Renal pelvis (tissue), 12 donors: ENCODE measurements around the gene RIPPLY2. TPM values are rescaled to one million over a fixed set of nuclear protein-coding genes. Genes with fewer than 3 reads are reported as not detected.
"Not testable (repeated sequence)": the region's sequence is repeated elsewhere in the genome, so short reads cannot be mapped to it uniquely, and the experiment has no call there.

Source experiments
- DNase-seq: peaks from one replicate; pipeline ENCODE4 v3.0.0-alpha.2; 2013
- long read RNA-seq, 16 experiments: transcript quantifications; one replicate each; lab custom pipeline, GENCODE V29; 2026
- polyA plus RNA-seq, 3 donors: library from polyadenylated mRNA; unstranded; fragments of 120-200 nt; gene quantifications; one replicate each; pipeline ENCODE4 v1.2.1, GENCODE V29; 2013; ENCODE audit not compliant: insufficient read length in 3 of 3

RIPPLY2 gene, protein sequence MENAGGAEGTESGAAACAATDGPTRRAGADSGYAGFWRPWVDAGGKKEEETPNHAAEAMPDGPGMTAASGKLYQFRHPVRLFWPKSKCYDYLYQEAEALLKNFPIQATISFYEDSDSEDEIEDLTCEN
- not detected for polyA plus RNA-seq
- long read RNA-seq, donor 1, result 0 reads
- long read RNA-seq, donor 2, result 0 reads
- long read RNA-seq, donor 3, result 0 reads
- long read RNA-seq, donor 4, result 0 reads
- long read RNA-seq, donor 5, result 0 reads
- long read RNA-seq, donor 6, result 0 reads
- long read RNA-seq, donor 7, result 0 reads
- long read RNA-seq, donor 8, result 0 reads
- long read RNA-seq, donor 9, result 0 reads
- long read RNA-seq, donor 10, result 0 reads
- long read RNA-seq, donor 11, result 0 reads
- long read RNA-seq, donor 12, result 0 reads
- long read RNA-seq, donor 13, result 0 reads
- long read RNA-seq, donor 14, result 0 reads
- long read RNA-seq, donor 15, result 0 reads
- long read RNA-seq, donor 16, result 0 reads

DNA sequence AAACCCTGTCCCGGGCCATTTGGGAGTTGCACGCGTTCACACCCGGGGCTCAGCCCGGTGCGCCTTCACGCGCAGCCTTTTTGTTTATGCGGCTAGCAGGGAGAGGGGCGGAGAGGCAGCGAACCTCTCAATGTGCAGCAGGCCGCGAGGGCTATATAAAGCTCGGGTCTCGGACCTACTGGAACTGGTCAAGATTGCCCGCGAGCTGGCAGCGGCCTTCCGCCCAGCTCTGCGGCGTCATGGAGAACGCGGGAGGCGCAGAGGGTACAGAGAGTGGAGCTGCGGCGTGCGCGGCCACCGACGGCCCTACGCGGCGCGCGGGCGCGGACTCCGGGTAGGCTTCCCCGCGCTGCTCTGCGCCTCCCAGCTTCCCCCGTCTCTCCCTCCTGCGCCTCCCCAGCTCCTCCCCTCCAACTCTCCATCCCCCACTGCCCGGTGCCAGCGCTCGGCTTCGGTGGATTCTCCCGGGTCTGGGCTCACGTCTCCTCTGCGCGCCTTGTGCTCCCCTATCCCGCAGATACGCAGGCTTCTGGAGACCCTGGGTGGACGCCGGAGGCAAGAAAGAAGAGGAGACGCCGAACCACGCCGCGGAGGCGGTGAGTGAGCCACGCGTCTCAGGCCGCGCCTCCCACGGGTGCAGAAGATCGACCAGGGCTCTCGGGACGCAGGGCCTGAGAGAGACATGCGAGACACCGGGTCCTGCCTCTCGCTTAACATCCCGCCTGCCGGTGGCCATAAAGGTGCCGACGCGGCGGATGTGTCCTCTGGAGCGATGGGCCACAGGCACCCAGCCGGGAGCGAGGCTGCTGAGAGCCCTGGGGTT is at the start of gene RIPPLY2:
Gene RIPPLY2 (plus strand): TSS at position 183 of the 823 bp plus-strand sequence. CDS start 57 bp downstream, at position 240.
- no peak for DNase-seq

DNA sequence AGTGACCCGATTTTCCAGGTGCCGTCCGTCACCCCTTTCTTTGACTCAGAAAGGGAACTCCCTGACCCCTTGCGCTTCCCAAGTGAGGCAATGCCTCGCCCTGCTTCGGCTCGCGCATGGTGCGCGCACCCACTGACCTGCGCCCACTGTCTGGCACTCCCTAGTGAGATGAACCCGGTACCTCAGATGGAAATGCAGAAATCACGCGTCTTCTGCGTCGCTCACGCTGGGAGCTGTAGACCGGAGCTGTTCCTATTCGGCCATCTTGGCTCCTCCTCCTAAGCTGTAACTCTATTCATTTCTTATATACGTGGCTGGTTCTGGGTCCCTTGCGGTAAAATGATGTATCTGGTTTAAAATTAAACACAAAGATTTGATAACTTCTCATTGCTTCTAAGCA is 49.7 kb upstream of the RIPPLY2 start:
- not testable (repeated sequence) for DNase-seq

DNA sequence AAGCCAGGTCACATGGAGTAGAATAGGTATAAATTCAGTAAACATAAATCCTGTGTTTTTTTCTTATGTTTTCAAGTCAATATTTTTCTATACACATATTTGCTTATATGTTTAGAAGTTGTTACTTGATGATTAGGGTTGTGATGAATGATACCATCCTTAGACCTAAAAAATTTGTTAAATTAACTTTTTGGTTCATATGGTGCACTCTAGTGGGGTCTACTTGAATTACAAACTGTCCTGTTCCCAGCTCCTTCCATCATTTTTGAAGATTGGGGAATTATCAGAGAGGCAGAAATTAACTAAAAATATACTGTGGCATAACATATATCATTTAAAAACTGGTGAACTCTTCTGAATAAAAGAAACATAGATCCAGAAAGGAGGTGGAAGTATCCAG is 48.3 kb upstream of the RIPPLY2 start:
- no peak for DNase-seq

DNA sequence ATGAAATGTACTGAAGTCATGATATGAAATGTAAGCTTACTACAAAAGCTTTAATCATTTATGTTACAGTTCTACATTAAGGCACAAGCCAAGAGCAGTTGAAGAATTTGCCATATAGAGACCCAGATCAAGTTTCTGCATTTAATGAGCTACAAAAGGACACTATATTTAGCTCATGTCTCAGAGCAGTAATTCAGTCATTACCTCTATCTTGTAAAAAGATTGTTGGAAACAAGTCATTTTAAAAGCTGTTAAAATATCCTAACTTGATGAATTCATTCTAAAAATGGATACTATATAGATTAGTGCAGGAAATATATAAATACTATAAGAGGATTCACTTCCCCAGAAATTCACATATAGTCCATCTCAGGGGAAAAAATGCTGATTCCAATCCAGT is 45.2 kb upstream of the RIPPLY2 start:
- DNase-seq, result no peak

DNA sequence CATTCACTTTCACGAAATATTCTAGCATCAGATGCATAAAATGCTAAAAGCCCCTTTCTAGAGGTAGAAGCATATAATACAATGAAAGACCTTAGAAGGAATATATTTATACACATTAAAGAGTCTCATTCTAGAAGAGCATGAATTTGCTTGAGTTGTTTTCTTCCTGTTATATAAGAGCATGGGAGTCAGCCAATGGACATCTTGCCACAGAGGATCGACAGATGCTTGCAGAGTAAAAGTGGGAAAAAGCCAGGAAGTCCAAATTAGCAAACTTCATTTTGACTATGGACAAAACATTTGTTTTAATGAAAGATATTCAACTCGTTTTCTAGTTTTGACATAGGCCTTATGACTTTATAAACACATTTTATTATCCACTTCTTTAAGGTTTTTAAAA is 44.2 kb upstream of the RIPPLY2 start:
- no peak for DNase-seq

DNA sequence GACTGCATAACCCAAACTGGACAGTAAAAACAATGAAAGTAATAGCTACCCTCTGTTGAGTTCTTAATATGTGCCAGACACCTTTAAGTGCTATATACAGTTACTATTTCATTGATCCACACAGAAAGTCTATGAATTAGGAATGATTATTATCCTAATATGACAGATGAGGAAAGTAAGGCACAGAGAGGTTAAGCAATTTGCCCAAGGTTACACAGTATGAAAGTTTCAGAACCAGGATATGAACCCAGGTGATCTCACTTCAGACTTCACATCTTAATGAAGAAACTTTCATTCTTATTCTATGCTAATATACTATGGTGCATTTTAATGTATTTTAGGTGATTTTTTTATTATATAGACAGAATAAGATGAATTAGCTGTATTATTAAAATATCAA is 40.6 kb upstream of the RIPPLY2 start:
- no peak for DNase-seq

DNA sequence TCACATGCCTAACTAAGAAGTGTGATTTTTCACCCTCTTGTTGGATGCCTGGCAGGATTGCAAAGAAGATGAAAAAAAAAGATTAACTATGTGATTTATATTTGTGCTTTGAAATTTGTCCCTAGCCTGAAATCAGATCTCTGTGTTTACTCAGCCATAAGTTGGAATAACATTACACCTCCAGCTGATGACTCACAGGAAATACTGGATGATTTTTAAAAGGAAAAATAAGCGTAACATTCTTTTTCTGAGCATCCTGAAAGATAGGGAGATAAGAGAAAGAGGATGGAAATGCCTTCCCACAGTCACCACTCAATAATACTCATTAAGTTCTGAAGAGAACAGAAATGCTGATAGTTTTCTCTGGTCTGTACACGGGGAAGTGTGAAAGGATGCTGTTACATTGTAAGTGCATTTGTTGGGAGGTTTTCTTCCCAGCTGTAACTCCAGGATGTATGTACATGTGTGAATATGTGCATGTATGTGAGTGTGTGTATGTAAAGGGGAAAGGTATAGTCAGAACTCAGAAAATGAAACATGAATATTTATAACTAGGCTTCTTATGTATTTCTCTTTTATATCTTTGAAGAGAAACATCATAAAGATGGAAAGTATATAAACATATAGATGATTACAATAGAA is 37.4 kb upstream of the RIPPLY2 start:
- peak; percentile 16 for DNase-seq

DNA sequence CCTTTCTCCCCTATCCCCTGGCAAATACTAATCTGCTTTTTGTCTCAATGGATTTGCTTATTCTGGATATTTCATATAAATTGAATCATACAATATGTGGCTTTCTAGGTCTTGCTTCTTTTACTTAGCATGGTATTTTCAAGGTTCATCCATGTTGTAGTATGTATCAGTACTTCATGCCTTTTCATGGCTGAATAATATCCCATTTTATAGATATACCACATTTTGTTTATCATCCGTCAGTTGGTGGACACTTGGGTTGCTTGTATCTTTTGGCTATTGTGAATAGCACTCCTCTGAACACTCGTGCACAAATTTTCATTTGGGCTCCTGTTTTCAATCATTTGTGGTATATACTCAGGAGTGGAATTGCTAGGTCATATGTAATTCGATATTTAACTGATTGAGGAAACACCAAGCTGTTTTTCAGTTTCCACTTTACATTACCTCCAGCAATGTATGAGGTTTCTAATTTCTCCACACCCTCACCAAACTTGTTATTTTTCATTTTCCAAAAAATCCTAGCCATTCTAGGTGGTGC is 30.5 kb upstream of the RIPPLY2 start:
- no peak for DNase-seq

DNA sequence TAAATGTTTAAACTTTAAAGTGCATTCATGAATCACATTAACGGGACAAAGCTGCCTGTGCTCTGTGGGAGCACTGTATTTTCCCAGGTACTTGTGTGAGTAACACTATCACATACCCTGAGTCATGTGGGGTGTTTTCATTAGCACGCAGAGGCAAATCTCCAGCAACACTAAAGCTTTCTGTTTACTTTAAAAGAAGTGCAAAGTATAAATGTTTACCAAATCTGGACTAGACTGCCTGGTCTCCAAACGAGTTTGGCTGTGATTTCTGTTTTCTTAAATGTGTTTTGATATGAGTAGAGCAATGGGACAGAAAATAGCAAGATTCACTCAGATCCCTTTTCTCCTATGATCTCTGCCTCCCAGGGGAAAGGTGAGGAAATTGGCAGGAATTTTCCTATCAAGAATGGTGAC is 28.8 kb upstream of the RIPPLY2 start:
- no peak for DNase-seq

DNA sequence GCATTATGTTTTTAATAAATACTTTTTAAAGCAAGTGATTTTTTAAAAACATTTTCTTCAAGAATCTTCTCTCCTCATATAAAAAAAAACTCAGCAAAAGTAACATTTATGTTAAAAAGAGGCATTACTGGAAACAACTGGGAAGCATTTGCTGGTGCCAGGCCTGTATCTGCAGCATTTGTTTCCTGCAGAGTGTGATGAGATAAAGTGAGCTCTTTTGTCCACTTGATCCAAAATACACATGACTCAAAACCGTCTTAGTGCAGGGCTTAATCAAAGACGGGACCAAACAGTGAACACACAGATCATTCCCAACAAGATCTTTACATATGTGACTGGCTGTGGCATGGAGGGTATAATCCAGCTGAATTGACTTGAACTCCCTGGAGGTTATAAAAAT is 28.3 kb upstream of the RIPPLY2 start:
- DNase-seq, result no peak

DNA sequence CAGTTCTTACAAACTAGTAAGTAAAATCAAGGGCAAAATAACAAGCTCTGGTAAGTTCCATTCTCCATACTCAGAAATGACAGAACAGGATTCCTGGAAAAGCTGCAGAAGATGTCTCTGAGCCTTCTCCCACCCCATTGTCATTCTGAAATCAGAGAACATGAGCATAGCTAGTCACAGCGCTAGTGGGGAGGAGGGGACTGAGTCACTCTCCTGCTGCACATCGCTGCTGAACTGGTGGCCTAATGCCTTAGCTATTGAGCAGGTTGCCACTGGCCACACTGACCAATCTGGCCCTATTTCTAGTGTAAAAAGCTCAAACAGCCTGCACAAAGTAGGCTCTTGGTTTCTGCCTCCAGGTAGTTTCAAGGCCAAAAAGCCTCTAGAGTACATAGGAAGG is 26.1 kb upstream of the RIPPLY2 start:
- no peak for DNase-seq

DNA sequence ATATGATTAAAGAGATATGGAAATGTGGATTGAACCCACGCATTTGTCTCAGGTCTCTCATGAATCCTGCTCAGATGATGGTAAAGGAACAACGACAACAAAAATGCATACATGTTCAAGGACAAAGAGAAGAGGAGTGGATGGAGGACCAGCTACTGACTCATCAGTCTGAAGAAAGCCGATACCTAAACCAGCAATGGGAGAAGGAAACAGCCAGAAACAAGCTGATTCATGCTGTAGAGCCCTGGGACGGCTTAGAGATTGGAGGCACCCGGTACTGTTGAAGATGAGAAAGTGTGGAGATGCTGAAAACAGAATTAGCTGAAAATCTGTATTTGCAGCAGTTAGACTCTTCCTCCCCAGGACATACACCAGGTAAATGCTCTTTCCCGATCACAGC is 14.4 kb upstream of the RIPPLY2 start:
- no peak for DNase-seq

DNA sequence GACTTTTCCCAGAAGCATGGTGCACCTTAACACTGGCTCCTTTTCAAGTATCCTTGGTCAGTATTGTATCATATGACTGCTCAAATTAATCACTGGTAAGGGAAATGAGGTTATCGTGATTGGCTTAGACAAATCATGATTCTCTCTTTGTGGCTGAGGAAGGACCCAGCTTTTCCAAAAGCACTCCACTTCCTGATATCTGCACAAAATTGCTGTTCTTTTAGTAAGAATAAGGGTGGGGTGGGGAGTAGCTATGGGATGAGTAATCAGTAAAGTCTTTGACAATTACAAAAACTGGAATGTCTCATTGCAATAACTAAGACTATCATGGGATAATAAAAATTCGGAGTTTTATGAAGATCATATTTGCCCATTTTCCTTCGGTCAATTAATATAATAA is 9.0 kb upstream of the RIPPLY2 start:
- DNase-seq, result no peak

DNA sequence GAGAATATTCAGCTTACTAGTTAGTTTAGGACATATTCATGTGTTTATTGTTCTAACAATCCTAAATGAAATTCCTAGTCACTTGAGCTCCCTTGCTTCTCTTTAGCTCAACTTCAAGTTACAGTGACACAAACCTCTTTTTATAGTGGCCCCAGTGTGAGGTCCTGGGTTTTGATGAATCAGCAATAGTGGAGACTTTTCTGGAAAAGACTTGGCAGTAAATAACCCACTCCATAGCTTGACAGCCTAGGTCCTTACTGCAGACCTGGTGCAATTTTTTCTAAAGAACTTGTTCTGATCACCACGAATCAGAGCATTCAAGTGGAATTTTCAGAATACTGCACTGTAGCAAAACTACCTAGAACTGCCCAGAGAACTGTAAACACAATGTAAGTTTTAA is 6.9 kb upstream of the RIPPLY2 start:
- DNase-seq, result no peak

DNA sequence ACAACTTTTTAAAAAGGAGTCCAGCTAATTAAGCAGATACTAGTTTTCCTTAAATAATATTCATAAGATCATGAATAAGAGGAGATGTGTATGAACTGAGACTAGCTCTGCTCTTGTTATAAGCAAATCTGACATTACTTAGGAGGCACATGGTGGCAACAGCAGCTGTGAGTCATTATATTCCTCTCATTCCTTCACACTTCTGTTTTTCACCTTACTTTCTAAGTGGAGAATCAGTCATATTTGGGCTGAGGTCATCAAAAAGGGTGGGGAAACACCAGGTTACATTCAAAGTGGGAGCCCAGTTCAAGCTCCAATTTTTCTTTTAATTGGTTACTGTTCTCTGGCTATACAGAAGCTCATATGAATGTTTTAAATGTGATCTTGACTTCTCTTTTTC is 6.0 kb upstream of the RIPPLY2 start:
- DNase-seq, result no peak

DNA sequence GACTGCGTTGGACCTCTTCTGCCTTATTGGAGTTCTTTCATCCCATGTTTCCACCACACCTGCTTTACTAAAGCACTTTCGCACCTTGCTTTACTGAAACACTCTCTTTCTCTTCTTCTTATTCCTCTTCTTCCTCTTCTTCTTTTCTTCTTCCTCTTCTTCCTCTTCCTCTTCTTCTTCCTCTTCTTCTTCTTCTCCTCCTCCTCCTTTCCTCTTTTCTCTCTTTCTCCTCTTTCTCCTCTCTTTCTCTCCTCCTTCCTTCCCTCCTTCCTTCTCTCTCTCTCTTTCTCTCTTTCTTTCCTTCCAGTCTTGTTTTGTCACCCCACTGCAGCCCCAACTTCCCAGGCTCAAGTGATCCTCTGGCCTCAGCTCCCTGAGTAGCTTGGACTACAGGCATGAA is 4.0 kb upstream of the RIPPLY2 start:
- DNase-seq, result no peak

DNA sequence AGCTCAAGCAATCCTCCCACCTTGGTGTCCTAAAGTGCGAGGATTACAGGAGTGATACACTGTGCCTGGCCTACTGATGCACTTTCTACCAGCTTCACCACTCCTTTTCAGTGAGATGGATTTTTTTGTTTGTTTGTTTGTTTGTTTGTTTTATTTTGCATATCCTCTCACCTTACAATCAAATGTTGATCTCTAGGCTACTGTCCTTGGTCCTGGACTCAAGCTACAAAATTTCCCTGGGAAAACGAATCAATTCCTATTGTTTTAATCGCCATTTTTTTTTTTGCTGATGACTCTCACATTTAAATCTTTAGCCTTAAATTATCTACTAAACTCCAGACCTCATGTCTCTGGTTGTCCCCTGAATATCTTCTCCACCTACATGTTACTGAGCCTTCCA is 3.5 kb upstream of the RIPPLY2 start:
- DNase-seq, result no peak

DNA sequence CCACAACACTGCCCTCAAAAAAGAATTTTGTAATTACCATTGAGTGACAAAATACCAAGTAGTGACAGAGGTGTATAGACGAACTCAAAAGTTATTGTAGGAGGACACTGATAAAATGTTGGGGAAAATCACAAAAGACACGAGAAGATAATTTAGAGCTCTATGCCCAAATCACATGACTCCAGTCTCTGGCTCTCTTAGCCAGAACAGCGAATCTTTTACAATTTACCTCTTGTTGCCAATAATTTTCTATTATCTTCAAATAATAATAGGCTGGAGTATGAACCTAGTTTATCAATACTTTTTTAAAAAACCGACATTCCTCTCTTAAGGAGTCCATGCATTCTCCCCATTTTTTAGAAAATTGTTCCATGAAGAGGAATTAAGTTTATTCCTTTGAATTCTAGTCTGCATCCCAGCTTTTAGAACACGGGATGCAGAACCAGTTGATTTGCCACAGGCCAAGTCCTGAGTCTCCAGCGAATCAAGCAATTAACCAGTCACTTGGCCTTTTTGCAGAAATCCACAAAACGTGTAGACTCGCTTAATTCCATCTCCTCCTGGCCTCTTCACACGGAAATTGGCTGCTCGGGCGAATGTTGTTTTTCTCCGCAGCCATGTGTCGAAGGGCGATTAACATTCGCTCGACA is 507 bp upstream of the RIPPLY2 start:
- DNase-seq, result no peak

DNA sequence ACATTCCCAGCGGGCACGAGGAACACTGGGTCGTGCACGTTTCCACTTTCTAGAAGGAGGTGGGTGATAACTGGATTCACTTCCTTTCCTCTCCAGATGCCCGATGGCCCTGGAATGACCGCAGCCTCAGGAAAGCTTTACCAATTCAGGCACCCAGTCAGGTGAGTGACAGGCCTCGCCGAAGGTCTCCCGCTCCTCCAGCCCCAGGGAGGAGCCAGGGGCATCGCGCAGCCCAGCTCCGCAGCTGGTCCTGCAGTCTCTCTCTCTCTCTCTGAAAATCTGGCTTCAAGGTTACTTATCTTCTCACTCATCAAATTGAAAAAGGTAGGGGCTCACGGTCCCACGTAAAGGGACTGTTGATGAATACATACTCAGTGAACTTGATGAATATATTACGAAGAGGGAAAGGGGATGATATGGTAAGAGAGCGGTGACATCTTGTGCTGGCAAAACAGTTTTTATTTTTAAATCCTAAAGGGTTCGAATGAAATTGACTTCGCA is 891 bp downstream of the RIPPLY2 start:
- no peak for DNase-seq

DNA sequence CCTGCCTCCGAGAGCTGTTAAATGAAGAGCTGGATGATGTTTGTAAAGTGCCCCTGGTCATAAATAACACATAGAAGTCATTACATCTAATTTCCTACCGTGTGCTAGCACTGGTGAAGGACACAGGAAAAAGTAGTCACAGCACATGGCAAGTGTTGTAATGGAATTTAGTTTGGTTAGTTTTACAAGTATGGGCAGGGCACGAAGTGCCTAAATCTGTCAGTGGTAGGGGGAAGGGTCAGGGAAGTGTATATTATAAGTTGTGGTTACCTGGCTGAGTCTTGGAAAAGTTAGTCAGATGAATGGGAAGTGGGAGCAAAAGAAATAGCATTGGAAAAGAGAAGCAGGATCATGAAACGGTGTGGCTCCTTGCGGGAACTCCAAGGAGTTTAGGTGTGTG is 1.6 kb downstream of the RIPPLY2 start:
- no peak for DNase-seq
